GM13977 (cell line): ENCODE results near the gene ANO2.

Experiments used
- DNase-seq: peaks from one replicate; pipeline ENCODE4 v3.0.0; 2012; ENCODE audit warnings: low spot score
- CTCF ChIP-seq: IDR thresholded peaks from 2 replicates; pipeline ENCODE4 v1.5.1; 2012; ENCODE audit warnings: mild to moderate bottlenecking, control low read depth; ENCODE audit not compliant: insufficient read depth; ENCODE audit errors: extremely low read depth, missing control alignments
- in situ Hi-C: fragments of 300-500 bp; cut with MboI; formaldehyde crosslinking; loops from one replicate; pipeline ENCODE4 v1.12.0; 2022; ENCODE audit warnings: low sequenced_read_pairs, low pct_unique_long_range_greater_than_20kb, mixed read lengths, inconsistent platforms; ENCODE audit not compliant: unreplicated experiment

ANO2 gene

DNA sequence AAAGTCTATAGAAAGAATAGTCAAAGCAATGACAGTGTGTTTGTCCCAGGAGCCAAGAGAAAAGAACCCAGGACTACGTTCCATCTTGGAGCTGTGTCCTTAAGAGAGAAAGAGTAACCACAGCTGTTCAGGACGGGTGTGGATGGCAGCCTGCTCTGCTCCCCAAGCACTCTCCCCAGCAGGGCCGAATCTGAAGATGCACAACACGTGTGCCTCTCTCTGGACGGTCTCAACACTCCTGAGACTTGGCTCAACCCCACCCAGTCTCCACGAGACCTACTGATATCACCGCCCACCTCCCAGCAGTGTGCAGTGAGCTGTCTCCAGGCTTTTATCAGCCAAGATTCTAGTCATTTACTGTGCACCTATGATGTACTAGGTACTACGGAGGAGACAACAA lies 27.3 kb upstream of the ANO2 start:
- no peak for TF ChIP-seq CTCF
- no peak for DNase-seq
- in situ Hi-C loops: no loop called here

GRCh38 chr12:5971194-5971850 lies 26.3 kb upstream of the ANO2 start:
- no peak for TF ChIP-seq CTCF
- in situ Hi-C loops: no loop called here
- DNase-seq: no peak

DNA sequence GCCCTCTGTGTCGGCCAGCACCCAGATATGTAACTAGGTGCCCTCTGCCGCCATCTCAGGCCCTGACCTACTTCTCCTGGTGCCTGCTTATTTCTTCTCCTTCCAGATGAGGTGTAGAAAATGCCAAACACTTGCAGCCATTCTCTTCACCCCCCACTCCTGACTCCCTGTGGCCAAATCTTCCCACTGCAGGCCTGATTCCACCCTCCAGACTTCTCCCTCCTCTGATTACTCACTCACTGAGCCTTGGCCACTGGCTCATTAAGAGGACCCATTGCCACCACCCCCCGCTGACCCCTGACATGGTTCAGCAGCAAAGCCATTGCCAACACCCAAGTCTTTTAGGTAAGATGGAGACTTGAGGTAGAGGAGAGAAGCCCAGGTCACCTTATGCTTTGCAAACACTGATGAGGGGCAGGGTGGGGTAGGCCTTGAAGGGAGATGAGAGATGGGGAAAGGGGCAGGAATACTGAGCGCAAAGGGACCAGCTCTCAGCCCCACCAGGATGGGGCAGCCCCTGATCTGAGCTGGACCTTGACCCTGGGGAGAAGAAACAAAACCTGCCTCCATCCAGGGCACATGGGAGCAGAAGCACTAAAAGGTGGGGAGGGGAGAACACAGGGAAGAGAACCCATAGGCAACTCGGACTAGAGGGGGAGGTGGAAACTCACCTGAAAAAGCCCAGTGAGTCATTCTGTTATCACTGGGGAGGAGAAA lies 25.1 kb upstream of the ANO2 start:
- no peak for TF ChIP-seq CTCF
- no peak for DNase-seq
- in situ Hi-C loops: no loop called here

DNA sequence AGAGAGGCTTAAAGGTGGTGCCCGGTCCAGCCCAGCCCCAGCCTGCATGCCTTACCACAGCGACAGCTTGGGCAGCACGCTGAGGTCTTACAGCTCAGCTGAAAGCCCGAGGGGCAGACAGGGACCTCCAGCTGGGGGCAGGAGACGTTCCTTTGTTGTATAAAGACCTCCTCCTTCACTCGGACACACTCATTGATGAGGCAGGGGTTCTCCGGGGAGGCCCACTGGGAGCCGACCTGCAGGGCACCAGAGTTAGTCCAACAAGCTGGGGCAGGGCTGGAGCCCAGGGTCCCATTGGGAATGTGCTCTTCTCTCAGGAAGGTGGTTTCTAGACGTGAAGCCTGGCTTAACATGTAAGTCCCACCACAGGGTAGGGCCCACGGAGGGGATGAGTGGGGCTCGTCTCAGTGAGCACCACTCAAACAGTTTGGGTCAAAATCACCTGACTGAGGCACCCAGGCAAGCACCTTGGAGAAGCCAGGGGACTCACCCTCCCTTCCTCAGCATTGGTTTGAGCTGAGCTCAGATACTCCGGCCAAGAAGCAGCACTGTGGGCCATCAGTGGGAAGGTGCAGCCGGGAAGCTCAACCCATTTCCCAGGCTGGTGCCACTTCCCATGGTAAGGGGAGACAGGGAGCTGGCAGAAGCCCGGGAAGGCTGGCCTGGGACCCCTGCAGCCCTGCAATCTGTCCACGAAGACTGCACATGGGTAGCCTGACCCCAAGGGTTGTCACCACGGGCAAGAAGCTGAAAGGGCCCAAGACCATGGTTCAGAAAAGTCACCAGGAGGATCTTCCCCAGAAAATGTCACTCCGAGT lies 24.3 kb upstream of the ANO2 start:
- TF ChIP-seq CTCF: no peak
- no peak for DNase-seq
- in situ Hi-C loops: no loop called here

- DNase-seq: no peak
- no peak for TF ChIP-seq CTCF
- in situ Hi-C loops: no loop called here
Measured at GRCh38 chr12:5967645-5968415, 22.8 kb upstream of the ANO2 start.

DNA sequence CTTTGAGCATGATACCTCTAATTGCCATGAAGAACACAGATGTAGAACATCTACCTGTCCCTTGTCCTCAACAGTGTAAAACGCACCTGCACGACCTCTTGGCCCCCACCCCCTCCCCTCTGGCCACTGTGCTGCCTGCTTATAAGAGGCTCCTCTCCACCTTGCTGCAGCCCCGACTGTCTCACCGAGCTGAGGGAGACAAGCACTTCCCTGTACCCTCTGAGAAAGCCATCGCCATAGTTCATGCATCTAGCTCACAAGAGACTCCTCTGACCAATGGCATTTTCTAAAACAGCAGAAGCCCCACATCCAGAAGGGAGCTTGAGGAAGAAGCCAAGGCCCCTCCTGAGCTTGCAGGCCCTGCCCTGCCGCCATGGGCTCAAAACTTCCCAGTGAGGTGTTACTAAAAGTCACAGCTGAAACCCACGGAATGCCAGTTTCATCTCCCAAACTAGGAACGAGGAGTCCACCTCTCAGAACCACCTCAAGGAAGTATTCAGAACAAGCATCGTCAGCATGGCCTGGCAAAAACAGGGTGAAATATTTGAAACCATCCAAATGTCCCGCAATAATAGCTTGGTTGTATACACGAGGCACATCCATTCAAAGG lies 21.5 kb upstream of the ANO2 start:
- TF ChIP-seq CTCF: no peak
- no peak for DNase-seq
- in situ Hi-C loops: no loop called here
